ENCODE results near the gene ATP2C2.
A peak's percentile ranks its signal among the peaks of the same experiment; 100 is the strongest.
"Not testable (repeated sequence)": the region's sequence is repeated elsewhere in the genome, so short reads cannot be mapped to it uniquely, and the experiment has no call there.

The ATP2C2 gene

DNA sequence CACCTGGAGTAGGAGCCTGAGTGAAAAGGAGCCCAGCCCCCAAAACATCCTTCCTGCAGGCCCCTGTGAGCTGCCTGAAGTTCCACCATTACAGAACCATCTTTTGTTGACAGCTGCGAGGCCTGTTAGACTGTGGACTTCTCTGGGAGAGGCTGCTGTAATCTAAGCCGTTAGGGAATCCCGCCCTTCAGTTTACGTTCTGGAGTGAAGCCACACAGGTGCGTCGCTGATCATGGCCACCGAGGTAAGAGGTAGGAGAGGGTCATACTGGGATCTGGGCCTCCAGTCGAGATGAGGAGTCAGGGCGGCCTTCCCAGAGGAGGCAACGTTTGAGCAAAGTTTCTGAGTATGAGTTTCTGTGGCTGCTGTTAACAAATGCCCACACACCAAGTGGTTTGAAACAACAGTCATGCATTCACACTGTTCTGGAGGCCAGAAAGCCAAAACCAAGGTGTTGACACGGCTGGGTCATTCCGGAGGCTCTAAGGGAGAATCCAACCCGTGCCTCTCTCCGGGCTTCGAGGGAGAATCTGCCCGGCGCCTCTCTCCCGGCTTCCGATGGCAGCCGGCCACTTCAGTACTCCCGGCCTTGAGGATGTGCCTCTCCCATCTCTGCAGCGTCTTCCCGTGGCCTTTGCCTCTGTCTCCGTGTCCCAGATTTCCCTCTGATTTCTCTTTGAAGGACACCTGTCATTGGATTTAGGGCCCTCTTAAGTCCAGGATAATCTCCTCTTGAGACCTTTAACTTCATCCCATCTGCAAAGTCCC is 26.6 kb upstream of the ATP2C2 start:
- DNase-seq = no peak

DNA sequence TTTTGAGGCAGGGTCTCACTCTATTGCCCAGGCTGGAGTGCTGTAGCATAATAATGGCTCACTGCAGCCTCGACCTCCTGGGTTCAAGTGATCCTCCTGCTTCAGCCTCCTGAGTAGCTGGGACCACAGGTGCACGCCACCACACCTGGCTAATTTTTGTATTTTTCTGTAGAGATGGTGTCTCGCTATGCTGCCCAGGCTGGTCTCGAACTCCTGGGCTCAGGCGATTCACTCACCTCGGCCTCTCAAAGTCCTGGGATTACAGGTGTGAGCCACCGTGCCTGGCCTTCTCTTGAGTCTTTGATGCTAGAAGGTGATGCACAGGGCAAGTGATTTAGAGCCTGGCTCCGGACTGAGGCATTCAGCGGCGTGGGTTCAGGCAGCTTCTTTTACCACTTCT is 24.5 kb upstream of the ATP2C2 start:
- not testable (repeated sequence) for DNase-seq

- no peak for DNase-seq
Observed at GRCh38 chr16:84344781-84345180, 23.6 kb upstream of the ATP2C2 start.

GRCh38 chr16:84347161-84347560 is 21.2 kb upstream of the ATP2C2 start:
- DNase-seq = no peak

GRCh38 chr16:84348386-84348888 is 19.9 kb upstream of the ATP2C2 start:
- DNase-seq = no peak

- DNase-seq = no peak
Observed at GRCh38 chr16:84349862-84350684, 18.3 kb upstream of the ATP2C2 start.

DNA sequence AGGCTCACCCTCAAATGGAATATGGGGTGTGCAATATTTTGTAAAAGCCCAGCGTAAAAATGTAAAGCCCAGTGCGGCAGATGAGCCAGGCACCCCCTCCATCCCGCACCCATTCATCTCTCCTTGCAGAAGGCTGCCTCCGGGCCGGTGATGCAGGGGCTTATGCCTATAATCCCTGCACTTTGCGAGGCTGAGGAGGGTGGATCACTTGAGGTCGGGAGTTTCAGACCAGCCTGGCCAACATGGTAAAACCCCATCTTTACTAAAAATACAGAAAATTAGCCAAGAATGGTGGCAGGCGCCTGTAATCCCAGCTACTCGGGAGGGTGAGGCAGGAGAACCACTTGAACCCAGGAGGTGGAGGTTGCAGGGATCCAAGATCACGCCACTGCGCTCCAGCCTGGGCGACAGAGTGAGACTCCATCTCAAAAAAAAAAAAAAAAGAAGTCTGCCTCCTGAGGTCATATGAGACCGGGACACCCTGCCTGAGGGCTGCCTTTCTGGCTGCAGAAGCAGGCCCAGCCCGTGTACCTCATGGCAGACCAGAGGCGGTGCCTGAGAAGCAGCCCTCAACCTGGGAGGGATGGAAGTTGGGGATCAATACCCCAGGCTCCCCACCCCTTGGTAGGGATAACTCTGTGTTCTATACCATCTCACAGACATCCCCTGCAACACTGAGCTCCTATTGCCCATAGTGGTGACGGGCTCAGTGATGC is 17.5 kb upstream of the ATP2C2 start:
- no peak for DNase-seq

DNA sequence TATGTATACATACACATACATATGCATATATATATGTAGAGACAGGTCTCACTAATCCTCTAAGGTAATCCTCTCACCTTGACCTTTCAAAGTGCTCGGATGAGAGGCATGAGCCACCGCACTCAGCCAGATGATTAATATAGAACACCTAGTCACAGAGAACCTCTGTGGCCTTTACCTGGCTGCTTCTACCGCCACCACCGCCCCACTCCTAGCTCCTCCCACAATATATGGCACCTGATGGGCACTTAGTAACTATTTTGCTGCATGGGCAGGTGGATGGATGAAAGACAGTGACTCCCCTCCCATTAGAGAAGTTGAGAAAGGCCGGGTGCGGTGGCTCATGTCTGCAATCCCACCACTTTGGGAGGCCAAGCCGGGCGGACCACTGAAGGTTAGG is 16.7 kb upstream of the ATP2C2 start:
- DNase-seq = no peak

- DNase-seq = no peak
Observed at GRCh38 chr16:84354306-84354705, 14.0 kb upstream of the ATP2C2 start.

DNA sequence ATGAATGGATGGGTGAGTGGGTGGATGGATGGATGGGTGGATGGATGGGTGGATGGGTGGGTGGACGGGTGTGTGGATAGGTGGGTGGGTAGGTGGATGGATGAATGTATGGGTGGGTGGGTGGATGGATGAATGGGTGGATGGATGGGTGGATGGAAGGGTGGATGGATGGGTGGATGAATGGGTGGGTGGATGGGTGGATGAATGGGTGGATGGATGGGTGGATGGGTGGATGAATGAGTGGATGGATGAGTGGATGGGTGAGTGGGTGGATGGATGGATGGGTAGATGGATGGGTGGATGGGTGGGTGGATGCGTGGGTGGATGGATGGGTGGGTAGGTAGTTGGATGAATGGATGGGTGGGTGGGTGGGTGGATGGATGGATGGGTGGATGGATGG is 13.2 kb upstream of the ATP2C2 start:
- no peak for DNase-seq

GRCh38 chr16:84356176-84356575 is 12.2 kb upstream of the ATP2C2 start:
- DNase-seq = no peak

DNA sequence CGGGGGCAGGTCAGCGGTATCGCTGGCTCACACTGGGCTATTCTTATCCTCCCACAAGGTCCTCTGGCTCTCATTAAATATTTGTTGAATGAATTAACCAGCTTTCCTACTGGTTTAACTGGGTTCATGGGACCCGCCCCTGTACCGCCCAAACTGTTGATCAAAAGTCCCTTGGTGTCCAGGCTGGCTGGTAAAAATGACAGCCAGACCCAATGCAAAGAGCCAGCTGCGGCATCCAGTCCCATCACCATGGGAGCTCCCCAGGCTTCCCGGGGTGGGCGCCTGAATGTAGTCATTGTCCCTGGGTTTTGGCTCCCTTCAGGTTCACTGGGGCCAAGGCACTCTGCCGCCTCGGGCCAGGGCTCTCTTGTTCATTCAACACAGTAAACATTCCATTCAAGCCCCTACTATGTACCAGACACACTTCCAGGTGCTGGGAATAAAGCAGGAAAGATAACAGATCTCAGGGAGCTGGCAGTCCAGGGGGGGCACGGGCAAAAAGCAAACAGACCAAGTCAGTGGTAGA is 11.7 kb upstream of the ATP2C2 start:
- DNase-seq = no peak

- no peak for DNase-seq
Observed at GRCh38 chr16:84357191-84357651, 11.1 kb upstream of the ATP2C2 start.

GRCh38 chr16:84358601-84359295 is 9.6 kb upstream of the ATP2C2 start:
- DNase-seq = no peak

DNA sequence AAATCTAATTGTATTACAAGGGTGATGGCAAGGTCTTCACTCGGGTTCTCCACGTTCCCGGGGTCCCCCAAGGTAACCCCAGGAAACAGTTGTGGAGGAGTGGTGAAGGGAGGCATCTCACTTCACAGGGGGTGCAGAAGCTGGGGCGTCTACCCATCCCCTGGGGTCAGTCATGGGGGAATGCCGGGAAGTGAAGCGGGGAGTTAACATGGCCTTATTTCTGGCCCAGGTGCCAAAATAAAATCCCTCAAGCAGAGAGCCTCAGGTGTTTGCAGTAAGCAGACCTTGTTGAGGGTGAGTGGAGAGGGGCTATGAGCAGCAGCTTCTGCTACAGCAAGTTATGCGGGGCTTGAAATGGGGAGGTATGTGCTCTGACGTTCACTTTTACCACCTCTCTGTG is 9.0 kb upstream of the ATP2C2 start:
- DNase-seq = no peak

GRCh38 chr16:84360170-84360569 is 8.2 kb upstream of the ATP2C2 start:
- DNase-seq = peak in 4 of 6 experiments; percentile 25 to 45 (median 38)

DNA sequence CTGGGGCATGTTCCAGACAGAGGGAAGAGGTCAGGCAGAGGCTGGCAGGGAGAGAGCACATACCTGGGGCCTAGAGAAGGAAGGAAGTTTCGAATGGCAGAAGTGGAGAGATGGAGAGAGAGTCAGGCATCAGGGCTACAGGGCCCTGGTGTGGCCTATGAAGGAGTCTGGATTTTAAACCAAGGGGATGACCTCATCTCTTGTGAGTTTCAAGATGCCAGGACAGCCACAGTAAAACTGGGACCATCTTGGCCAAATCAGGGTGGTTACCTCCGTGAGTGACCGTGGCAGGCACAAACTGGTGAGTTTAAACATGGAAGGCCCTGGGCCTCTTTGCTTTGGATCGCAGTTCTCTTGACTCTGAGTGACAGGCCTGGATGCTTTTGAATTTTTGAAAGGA is 7.6 kb upstream of the ATP2C2 start:
- no peak for DNase-seq

- no peak for DNase-seq
Observed at GRCh38 chr16:84361546-84361945, 6.8 kb upstream of the ATP2C2 start.

GRCh38 chr16:84362471-84362941 is 5.8 kb upstream of the ATP2C2 start:
- no peak for DNase-seq

- DNase-seq = no peak
Observed at GRCh38 chr16:84366208-84366607, 2.1 kb upstream of the ATP2C2 start.

DNA sequence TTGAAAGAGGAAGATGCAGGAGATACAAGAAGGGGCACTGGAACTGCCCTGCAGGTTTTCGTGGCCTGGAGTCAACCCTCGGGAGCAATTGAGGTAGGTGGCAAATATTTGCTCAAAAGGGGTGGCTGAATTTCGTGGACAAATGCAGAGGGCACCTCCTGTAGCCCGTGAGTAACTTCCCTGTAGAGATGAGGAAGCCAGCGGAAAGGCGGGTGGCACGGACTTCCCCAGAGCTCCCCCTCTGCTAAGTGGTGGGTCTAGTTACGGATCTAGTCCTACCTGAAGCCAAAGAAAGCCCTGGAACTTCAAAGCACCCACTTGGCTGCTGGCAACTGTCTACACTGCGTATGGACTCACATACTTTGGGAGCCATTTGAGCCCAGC is 1.0 kb upstream of the ATP2C2 start:
- DNase-seq = no peak

GRCh38 chr16:84367750-84368307 is 509 bp upstream of the ATP2C2 start:
- no peak for DNase-seq

Data from stimulated activated naive CD4-positive, alpha-beta T cell (primary cell).